Measurements from ENCODE around the gene TMCC1.

GRCh38 chr3:129756871-129757270 is 136.6 kb downstream of the TMCC1 start:
- TF ChIP-seq, protein P1, sequence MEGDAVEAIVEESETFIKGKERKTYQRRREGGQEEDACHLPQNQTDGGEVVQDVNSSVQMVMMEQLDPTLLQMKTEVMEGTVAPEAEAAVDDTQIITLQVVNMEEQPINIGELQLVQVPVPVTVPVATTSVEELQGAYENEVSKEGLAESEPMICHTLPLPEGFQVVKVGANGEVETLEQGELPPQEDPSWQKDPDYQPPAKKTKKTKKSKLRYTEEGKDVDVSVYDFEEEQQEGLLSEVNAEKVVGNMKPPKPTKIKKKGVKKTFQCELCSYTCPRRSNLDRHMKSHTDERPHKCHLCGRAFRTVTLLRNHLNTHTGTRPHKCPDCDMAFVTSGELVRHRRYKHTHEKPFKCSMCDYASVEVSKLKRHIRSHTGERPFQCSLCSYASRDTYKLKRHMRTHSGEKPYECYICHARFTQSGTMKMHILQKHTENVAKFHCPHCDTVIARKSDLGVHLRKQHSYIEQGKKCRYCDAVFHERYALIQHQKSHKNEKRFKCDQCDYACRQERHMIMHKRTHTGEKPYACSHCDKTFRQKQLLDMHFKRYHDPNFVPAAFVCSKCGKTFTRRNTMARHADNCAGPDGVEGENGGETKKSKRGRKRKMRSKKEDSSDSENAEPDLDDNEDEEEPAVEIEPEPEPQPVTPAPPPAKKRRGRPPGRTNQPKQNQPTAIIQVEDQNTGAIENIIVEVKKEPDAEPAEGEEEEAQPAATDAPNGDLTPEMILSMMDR (IDR thresholded peaks at IDR 0.05) = no peak
- TF ChIP-seq POLR2A (IDR thresholded peaks at IDR 0.05) = no peak

Data from right lobe of liver (tissue), 4 donors.